Superior temporal gyrus (tissue), 1 donor: ENCODE results near the gene SLIT3.
A peak's percentile ranks its signal among the peaks of the same experiment; 100 is the strongest.
"Not testable (repeated sequence)": the region's sequence is repeated elsewhere in the genome, so short reads cannot be mapped to it uniquely, and the experiment has no call there.

Experiments
- DNase-seq: peaks from one replicate; pipeline ENCODE4 v3.0.0-alpha.2; 2016; ENCODE audit errors: extremely low spot score

SLIT3 gene

GRCh38 chr5:168770036-168770498 is 530.9 kb downstream of the SLIT3 start:
- no peak for DNase-seq

GRCh38 chr5:168768172-168768571 is 532.8 kb downstream of the SLIT3 start:
- DNase-seq = no peak

- peak; percentile 53 for DNase-seq
Measured at GRCh38 chr5:168766426-168766700, 534.6 kb downstream of the SLIT3 start.

- DNase-seq = no peak
Measured at GRCh38 chr5:168765551-168766425, 535.2 kb downstream of the SLIT3 start.

- DNase-seq = no peak
Measured at GRCh38 chr5:168765086-168765550, 535.8 kb downstream of the SLIT3 start.

GRCh38 chr5:168756453-168757391 is 544.2 kb downstream of the SLIT3 start:
- DNase-seq = no peak

GRCh38 chr5:168755548-168756093 is 545.3 kb downstream of the SLIT3 start:
- no peak for DNase-seq

GRCh38 chr5:168753691-168754254 is 547.2 kb downstream of the SLIT3 start:
- no peak for DNase-seq

- no peak for DNase-seq
Measured at GRCh38 chr5:168752416-168753190, 548.3 kb downstream of the SLIT3 start.

GRCh38 chr5:168752012-168752411 is 548.9 kb downstream of the SLIT3 start:
- DNase-seq = no peak

GRCh38 chr5:168750926-168751325 is 550.0 kb downstream of the SLIT3 start:
- no peak for DNase-seq

GRCh38 chr5:168749391-168750100 is 551.4 kb downstream of the SLIT3 start:
- no peak for DNase-seq

GRCh38 chr5:168747987-168748777 is 552.8 kb downstream of the SLIT3 start:
- DNase-seq = peak; percentile 39

- DNase-seq = no peak
Measured at GRCh38 chr5:168746893-168747640, 553.9 kb downstream of the SLIT3 start.

- not testable (repeated sequence) for DNase-seq
Measured at GRCh38 chr5:168746126-168746892, 554.6 kb downstream of the SLIT3 start.

- DNase-seq = no peak
Measured at GRCh38 chr5:168743617-168744016, 557.3 kb downstream of the SLIT3 start.

GRCh38 chr5:168742311-168742710 is 558.6 kb downstream of the SLIT3 start:
- not testable (repeated sequence) for DNase-seq

- DNase-seq = no peak
Measured at GRCh38 chr5:168740811-168741213, 560.1 kb downstream of the SLIT3 start.
